GM12878 (cell line): ENCODE results near the gene KDM6A. TPM values are rescaled to one million over a fixed set of nuclear protein-coding genes. Genes with fewer than 3 reads are reported as not detected.
A peak's percentile ranks its signal among the peaks of the same experiment; 100 is the strongest.
"Not testable (repeated sequence)": the region's sequence is repeated elsewhere in the genome, so short reads cannot be mapped to it uniquely, and the experiment has no call there.

ENCODE experiments used
- ATAC-seq: fragments of 200-7000 bp; cut with Tn5 transposase; 3 replicates; pipeline ENCODE4 v1.9.1; 2020; ENCODE audit warnings: mild to moderate bottlenecking, moderate library complexity
- BruUV-seq: library from RNA; stranded (reverse); fragments of 400-500 nt; replicated peaks from 2 replicates; lab custom pipeline; 2021; lab: Mats Ljungman, UMichigan
- CTCF ChIA-PET: fragments of 300-600 bp; sonication (Branson Sonifier 250); formaldehyde crosslinking; extraction: SDS; loops from one replicate; lab custom pipeline; 2021; ENCODE audit warnings: inconsistent platforms; lab: Yijun Ruan, JAX
- POLR2A ChIA-PET: fragments of 350-600 bp; formaldehyde crosslinking; extraction: SDS; loops from one replicate; lab custom pipeline; 2021; ENCODE audit warnings: inconsistent platforms; lab: Charles Lee
- RAD21 ChIA-PET: fragments of 300-600 bp; sonication (Branson Sonifier 250); formaldehyde crosslinking; loops from one replicate; lab custom pipeline; 2023; ENCODE audit warnings: antibody characterized with exemption; ENCODE audit not compliant: unreplicated experiment; lab: Charles Lee
- SMC1A ChIA-PET: fragments of 300-600 bp; sonication (Branson Sonifier 250); formaldehyde crosslinking; loops from one replicate; lab custom pipeline; 2023; ENCODE audit not compliant: unreplicated experiment, uncharacterized antibody; lab: Charles Lee
- DNase-seq: peaks from one replicate; pipeline ENCODE4 v3.0.0-alpha.2; 2011; ENCODE audit warnings: low read depth, low spot score
- FAIRE-seq: peaks from 3 replicates; lab custom pipeline; 2011; peaks lifted over from hg19 to GRCh38; lab: Jason Lieb, UNC
- H2AFZ ChIP-seq: 2 replicates; pipeline ENCODE4 v1.6.0; 2011; ENCODE audit warnings: low read depth, low read length, control low read depth; ENCODE audit not compliant: control insufficient read depth
- H3K27ac ChIP-seq: 2 replicates; pipeline ENCODE4 v1.5.1; 2011; ENCODE audit warnings: control low read depth; ENCODE audit not compliant: control insufficient read depth, insufficient read depth
- H3K27me3 ChIP-seq, 2 experiments: replicated peaks in 1 of 2; 2 replicates each; pipeline versions ENCODE4 v1.6.0 to v1.6.1; 2011; ENCODE audit warnings: low read length in 1 of 2; ENCODE audit not compliant: control insufficient read depth in 2 of 2, insufficient read depth in 2 of 2
- H3K36me3 ChIP-seq, 2 experiments: 2 replicates each; pipeline ENCODE4 v1.5.1; 2011; ENCODE audit warnings: low read length in 1 of 2; ENCODE audit not compliant: control insufficient read depth in 2 of 2, insufficient read depth in 2 of 2
- H3K4me1 ChIP-seq: 2 replicates; pipeline ENCODE4 v1.6.1; 2011; ENCODE audit warnings: mild to moderate bottlenecking, low read length, moderate library complexity, mixed read lengths; ENCODE audit not compliant: control insufficient read depth, insufficient read depth
- H3K4me2 ChIP-seq: 2 replicates; pipeline ENCODE4 v1.6.0; 2011; ENCODE audit warnings: control low read depth; ENCODE audit not compliant: control insufficient read depth, insufficient read depth
- H3K4me3 ChIP-seq: fragments of 200-600 bp; sonication (generic); 2 replicates; pipeline ENCODE4 v1.5.1; 2016
- H3K79me2 ChIP-seq: 2 replicates; pipeline ENCODE4 v1.6.0; 2011; ENCODE audit warnings: low read length; ENCODE audit not compliant: control insufficient read depth, insufficient read depth
- H3K9ac ChIP-seq: 2 replicates; pipeline ENCODE4 v1.8.0; 2011; ENCODE audit warnings: low read length, control low read depth, mixed read lengths; ENCODE audit not compliant: control insufficient read depth, insufficient read depth
- H3K9me3 ChIP-seq: replicated peaks from 3 replicates; pipeline ENCODE4 v1.5.1; 2011; ENCODE audit warnings: mild to moderate bottlenecking, low read length; ENCODE audit not compliant: control insufficient read depth, insufficient read depth
- H4K20me1 ChIP-seq: 2 replicates; pipeline ENCODE4 v1.6.0; 2011; ENCODE audit not compliant: control insufficient read depth, insufficient read depth
- RBBP5 ChIP-seq: fragments of 200-600 bp; sonication (generic); conservative IDR thresholded peaks from 2 replicates; pipeline ENCODE4 v1.6.1; 2016
- SREBF1 ChIP-seq: IDR thresholded peaks from 2 replicates; pipeline ENCODE4 v1.6.1; 2012; ENCODE audit warnings: mild to moderate bottlenecking, low read length
- WGBS: methylation state at CpG from one replicate; pipeline ENCODE4 v1.1.6; 2016; ENCODE audit warnings: low lambda C conversion rate; ENCODE audit not compliant: insufficient replicate concordance, insufficient coverage; ENCODE audit errors: missing lambda C conversion rate; 5-methylcytosine and 5-hydroxymethylcytosine counted together
- in situ Hi-C: fragments of 300-500 bp; cut with MboI; formaldehyde crosslinking; loops from 9 replicates; pipeline ENCODE4 v1.14.3; 2018; ENCODE audit warnings: mixed read lengths
- intact Hi-C: fragments of 100-400 bp; cut with micrococcal nuclease; formaldehyde crosslinking; loops from one replicate; pipeline ENCODE4 v1.14.2; 2022; ENCODE audit not compliant: unreplicated experiment
- polyA plus RNA-seq, 11 experiments: library from polyadenylated mRNA; depleted of rRNA in 4 of 11; unstranded in 6 of 11; stranded (reverse) in 5 of 11; fragments of >200 nt; fragmentation: Nextera tagmentation in 4 of 11; fragmentation: Illumina TruSeq in 1 of 11; extraction: Ambion mirVana in 4 of 11; extraction: Trizol in 1 of 11; gene quantifications; 1 replicate in 1 of 11; 2 replicates in 10 of 11; pipeline versions ENCODE4 v1.2.1 to v1.2.3, GENCODE V29; 2011 to 2016; ENCODE audit warnings: inconsistent platforms in 2 of 11, missing spikeins in 2 of 11, low read depth in 1 of 11
- total RNA-seq, 4 experiments: library from RNA; depleted of rRNA in 3 of 4; stranded (reverse); fragments of >200 nt in 3 of 4; fragmentation: Illumina TruSeq in 1 of 4; extraction: Trizol in 1 of 4; gene quantifications; 2 replicates each; pipeline versions ENCODE4 v1.2.1 to v1.2.3, GENCODE V29; 2013 to 2021
- TF ChIP-seq, protein P1 (sequence below): IDR thresholded peaks from 2 replicates; pipeline ENCODE4 v1.6.1; 2011; ENCODE audit warnings: borderline replicate concordance, low read depth, mild to moderate bottlenecking, moderate library complexity, low read length; ENCODE audit not compliant: insufficient read depth, poor library complexity, severe bottlenecking

KDM6A gene
- total and polyA plus RNA-seq, 10 of the 15 experiments (the other 5 are each of a cell fraction or from before 2014, with no cell fraction given): 7.9 to 29.0 (median 20.4) TPM

GRCh38 chrX:44850891-44851290 is 22.1 kb upstream of the KDM6A start:
- 65% methylated on average over 6 of the region's 6 CpGs for WGBS
- H3K27me3 ChIP-seq, H3K4me1 ChIP-seq, H4K20me1 ChIP-seq, ATAC-seq, BruUV-seq, H3K4me3 ChIP-seq, H3K9ac ChIP-seq, DNase-seq, FAIRE-seq, H3K4me2 ChIP-seq, H3K36me3 ChIP-seq, H3K27ac ChIP-seq, H2AFZ ChIP-seq, H3K9me3 ChIP-seq, in situ Hi-C loops, SMC1A ChIA-PET, CTCF ChIA-PET, intact Hi-C loops, H3K79me2 ChIP-seq, RAD21 ChIA-PET: not testable (repeated sequence)
- POLR2A ChIA-PET: interaction anchor here (0.6 kb wide), 1 partner anchor 53 kb away, joined by 4 read pairs; no protein-coding TSS in a partner anchor

GRCh38 chrX:44871114-44871645 is 1.8 kb upstream of the KDM6A start:
- DNase-seq (no peak), FAIRE-seq (no peak), ATAC-seq (no peak)
- Histone ChIP-seq H4K20me1 (no peaks in the 10 kb centered on the region), H3K36me3 (no peaks in the 10 kb centered on the region; a peak in 1 of 4 replicates), H3K4me2 (peak overlapping the region; percentile 39; the same call in 1 of the 2 replicates), H2AFZ (no peak overlapping the region), H3K4me1 (no peaks in the 10 kb centered on the region), H3K79me2 (peaks cover 45% of the 10 kb centered on the region), H3K9me3 (no peaks in the 10 kb centered on the region), H3K27me3 (no peaks in the 10 kb centered on the region), H3K9ac (peak overlapping the region; percentile 81; the same call in 1 of the 2 replicates), H3K27ac (0 out of 2 replicates have a peak overlapping the region, but pooled peaks have one; percentile 20), H3K4me3 (peak overlapping the region; percentile 80)
- intact Hi-C loops: no loop called here
- ChIA-PET POLR2A (no interaction called here), RAD21 (interaction anchor here (0.9 to 6.1 kb wide), 3 partner anchors 28 to 198 kb away, joined by 3 to 50 read pairs (median 12); no protein-coding TSS in a partner anchor), SMC1A (interaction anchor here (1.2 to 2.2 kb wide), 4 partner anchors 28 to 198 kb away, joined by 3 to 6 read pairs (median 6); no protein-coding TSS in a partner anchor), CTCF (interaction anchor here (0.5 to 1.0 kb wide), 2 partner anchors 199 to 357 kb away, joined by 3 to 5 read pairs; no protein-coding TSS in a partner anchor)
- BruUV-seq: no TSS peak
- 97% methylated on average over 16 of the region's 16 CpGs for WGBS
- in situ Hi-C loops: no loop called here
- TF ChIP-seq SREBF1 (no peak), RBBP5 (no peak)
- TF ChIP-seq, protein P1, sequence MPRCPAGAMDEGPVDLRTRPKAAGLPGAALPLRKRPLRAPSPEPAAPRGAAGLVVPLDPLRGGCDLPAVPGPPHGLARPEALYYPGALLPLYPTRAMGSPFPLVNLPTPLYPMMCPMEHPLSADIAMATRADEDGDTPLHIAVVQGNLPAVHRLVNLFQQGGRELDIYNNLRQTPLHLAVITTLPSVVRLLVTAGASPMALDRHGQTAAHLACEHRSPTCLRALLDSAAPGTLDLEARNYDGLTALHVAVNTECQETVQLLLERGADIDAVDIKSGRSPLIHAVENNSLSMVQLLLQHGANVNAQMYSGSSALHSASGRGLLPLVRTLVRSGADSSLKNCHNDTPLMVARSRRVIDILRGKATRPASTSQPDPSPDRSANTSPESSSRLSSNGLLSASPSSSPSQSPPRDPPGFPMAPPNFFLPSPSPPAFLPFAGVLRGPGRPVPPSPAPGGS: peak; percentile 46
